ENCODE measurements around the gene LPP.

Gene LPP

GRCh38 chr3:188208516-188208981 lies 54.6 kb downstream of the LPP start:
- POLR2A ChIA-PET (ENCODE audit: low non-redundant PET), result no interaction called here
- no peak for TF ChIP-seq CTCF (conservative IDR thresholded peaks at IDR 0.05; ENCODE audit: low read depth)
- DNase-seq (ENCODE audit: low spot score), result no peak
- no peak overlapping the region for H3K27ac ChIP-seq
- CTCF ChIA-PET, result no interaction called here

GRCh38 chr3:188209034-188209433 lies 55.1 kb downstream of the LPP start:
- no peak overlapping the region for H3K27ac ChIP-seq
- ChIA-PET CTCF (no interaction called here), POLR2A (ENCODE audit: low non-redundant PET) (no interaction called here)
- no peak for TF ChIP-seq CTCF (conservative IDR thresholded peaks at IDR 0.05; ENCODE audit: low read depth)
- no peak for DNase-seq (ENCODE audit: low spot score)

GRCh38 chr3:188209740-188210139 lies 55.8 kb downstream of the LPP start:
- no peak for TF ChIP-seq CTCF (conservative IDR thresholded peaks at IDR 0.05; ENCODE audit: low read depth)
- no peak overlapping the region for H3K27ac ChIP-seq
- no peak for DNase-seq (ENCODE audit: low spot score)
- ChIA-PET POLR2A (ENCODE audit: low non-redundant PET) (no interaction called here), CTCF (no interaction called here)

- no peak overlapping the region for H3K27ac ChIP-seq
- TF ChIP-seq CTCF (conservative IDR thresholded peaks at IDR 0.05; ENCODE audit: low read depth), result no peak
- ChIA-PET POLR2A (ENCODE audit: low non-redundant PET) (no interaction called here), CTCF (interaction anchor here (0.6 to 1.0 kb wide), 2 partner anchors 26 to 1116 kb away, joined by 3 read pairs; no protein-coding TSS in a partner anchor)
- DNase-seq (ENCODE audit: low spot score), result no peak
These were observed 57.5 kb downstream of the LPP start for GRCh38 chr3:188211476-188211875.

- CTCF ChIA-PET, result no interaction called here
- TF ChIP-seq CTCF (conservative IDR thresholded peaks at IDR 0.05; ENCODE audit: low read depth), result no peak
- H3K27ac ChIP-seq, result no peak overlapping the region
- POLR2A ChIA-PET (ENCODE audit: low non-redundant PET), result no interaction called here
- no peak for DNase-seq (ENCODE audit: low spot score)
These were observed 58.5 kb downstream of the LPP start for GRCh38 chr3:188212308-188212969.

GRCh38 chr3:188214442-188214841 lies 60.5 kb downstream of the LPP start:
- DNase-seq (ENCODE audit: low spot score), result no peak
- POLR2A ChIA-PET (ENCODE audit: low non-redundant PET), result interaction anchor here (0.6 kb wide), 1 partner anchor 27 kb away, joined by 4 read pairs; no protein-coding TSS in a partner anchor
- no peak for TF ChIP-seq CTCF (conservative IDR thresholded peaks at IDR 0.05; ENCODE audit: low read depth)
- no peak overlapping the region for H3K27ac ChIP-seq
- CTCF ChIA-PET, result interaction anchor here (0.7 kb wide), 1 partner anchor 468 kb away, joined by 3 read pairs; no protein-coding TSS in a partner anchor
